IMR-90 (cell line): Measurements from ENCODE around the gene ANO9. TPM values are rescaled to one million over a fixed set of nuclear protein-coding genes. Genes with fewer than 3 reads are reported as not detected.

ENCODE experiments used
- ATAC-seq: fragments of 200-7000 bp; cut with Tn5 transposase; 2 replicates; pipeline ENCODE4 v1.9.1; 2020; ENCODE audit warnings: low read depth, mild to moderate bottlenecking, moderate library complexity
- BruUV-seq: library from RNA; stranded (reverse); fragments of 400-500 nt; replicated peaks from 2 replicates; lab custom pipeline; 2021; lab: Mats Ljungman, UMichigan
- CTCF ChIA-PET: fragments of 300-600 bp; formaldehyde crosslinking; extraction: SDS; loops from one replicate; lab custom pipeline; 2021; ENCODE audit warnings: antibody characterized with exemption; lab: Yijun Ruan, JAX
- POLR2A ChIA-PET: fragments of 300-600 bp; sonication (Branson Sonifier 250); formaldehyde crosslinking; loops from one replicate; lab custom pipeline; 2022; ENCODE audit warnings: antibody characterized with exemption; ENCODE audit not compliant: unreplicated experiment; lab: Charles Lee
- DNase-seq: peaks from one replicate; pipeline ENCODE4 v3.0.0; 2013
- H2AFZ ChIP-seq: replicated peaks from 2 replicates; pipeline ENCODE3; 2013; ENCODE audit warnings: low read length, mild to moderate bottlenecking; ENCODE audit not compliant: poor library complexity
- H2AK5ac ChIP-seq: 2 replicates; pipeline ENCODE4 v1.6.1; 2013; ENCODE audit warnings: low read depth, low read length, inconsistent platforms
- H2AK9ac ChIP-seq: replicated peaks from 2 replicates; pipeline ENCODE3; 2013; ENCODE audit warnings: mild to moderate bottlenecking, low read depth, low read length, moderate library complexity; ENCODE audit not compliant: poor library complexity
- H2BK120ac ChIP-seq: 2 replicates; pipeline ENCODE4 v1.6.1; 2013; ENCODE audit warnings: low read depth, low read length, inconsistent platforms
- H2BK15ac ChIP-seq: 3 replicates; pipeline ENCODE4 v1.6.1; 2013; ENCODE audit warnings: low read depth, low read length, inconsistent platforms
- H2BK20ac ChIP-seq: 2 replicates; pipeline ENCODE4 v1.6.1; 2013; ENCODE audit warnings: low read depth, mild to moderate bottlenecking, inconsistent platforms, low read length, moderate library complexity
- H2BK5ac ChIP-seq: 2 replicates; pipeline ENCODE4 v1.6.1; 2013; ENCODE audit warnings: mild to moderate bottlenecking, low read depth, low read length, inconsistent platforms; ENCODE audit not compliant: poor library complexity, severe bottlenecking
- H3K14ac ChIP-seq: replicated peaks from 2 replicates; pipeline ENCODE4 v1.6.1; 2013; ENCODE audit warnings: low read depth, low read length, inconsistent platforms
- H3K18ac ChIP-seq: 2 replicates; pipeline ENCODE4 v1.6.1; 2013; ENCODE audit warnings: low read depth, low read length, control low read depth
- H3K23ac ChIP-seq: 2 replicates; pipeline ENCODE4 v1.6.1; 2013; ENCODE audit warnings: low read depth, low read length, inconsistent platforms
- H3K27ac ChIP-seq: 2 replicates; pipeline ENCODE4 v1.5.1; 2013; ENCODE audit warnings: mild to moderate bottlenecking, control low read depth, low read length; ENCODE audit not compliant: insufficient read depth
- H3K27me3 ChIP-seq: 2 replicates; pipeline ENCODE4 v1.6.1; 2013; ENCODE audit warnings: low read length; ENCODE audit not compliant: control insufficient read depth, insufficient read depth
- H3K36me3 ChIP-seq: 2 replicates; pipeline ENCODE4 v1.6.1; 2013; ENCODE audit warnings: low read length, mixed read lengths; ENCODE audit not compliant: control insufficient read depth, insufficient read depth
- H3K4ac ChIP-seq: 2 replicates; pipeline ENCODE4 v1.6.1; 2013; ENCODE audit warnings: low read depth, low read length, inconsistent platforms
- H3K4me1 ChIP-seq: 2 replicates; pipeline ENCODE4 v1.6.1; 2013; ENCODE audit warnings: low read length, mixed read lengths; ENCODE audit not compliant: control insufficient read depth, insufficient read depth
- H3K4me2 ChIP-seq: 2 replicates; pipeline ENCODE4 v1.6.1; 2013; ENCODE audit warnings: low read depth, mild to moderate bottlenecking, control low read depth, low read length, moderate library complexity
- H3K4me3 ChIP-seq: 2 replicates; pipeline ENCODE4 v1.5.1; 2013; ENCODE audit warnings: low read depth, mild to moderate bottlenecking, control low read depth, low read length, moderate library complexity; ENCODE audit not compliant: insufficient read depth
- H3K56ac ChIP-seq: 2 replicates; pipeline ENCODE4 v1.6.1; 2013; ENCODE audit warnings: low read length, inconsistent platforms; ENCODE audit not compliant: insufficient read depth; ENCODE audit errors: extremely low read depth
- H3K79me1 ChIP-seq, 2 experiments: 2 replicates each; pipeline ENCODE4 v1.6.1; 2013; ENCODE audit warnings: low read length in 2 of 2, inconsistent platforms in 1 of 2, low read depth in 1 of 2
- H3K9ac ChIP-seq: 2 replicates; pipeline ENCODE4 v1.6.1; 2013; ENCODE audit warnings: low read depth, low read length, control low read depth
- H3K9me1 ChIP-seq: 2 replicates; pipeline ENCODE4 v1.6.1; 2013; ENCODE audit warnings: low read length, inconsistent platforms; ENCODE audit not compliant: insufficient read depth
- H3K9me3 ChIP-seq: 2 replicates; pipeline ENCODE4 v1.6.1; 2013; ENCODE audit warnings: low read length; ENCODE audit not compliant: control insufficient read depth, insufficient read depth
- H4K20me1 ChIP-seq: 2 replicates; pipeline ENCODE4 v1.6.1; 2013; ENCODE audit warnings: low read length, inconsistent platforms; ENCODE audit not compliant: insufficient read depth
- H4K5ac ChIP-seq: 2 replicates; pipeline ENCODE4 v1.6.1; 2013; ENCODE audit warnings: mild to moderate bottlenecking, low read depth, low read length, control low read depth
- H4K8ac ChIP-seq, 2 experiments: 2 replicates each; pipeline ENCODE4 v1.6.1; 2013; ENCODE audit warnings: low read depth in 2 of 2, low read length in 2 of 2, control low read depth in 1 of 2, inconsistent platforms in 1 of 2
- H4K91ac ChIP-seq: 2 replicates; pipeline ENCODE4 v1.6.1; 2013; ENCODE audit warnings: low read depth, low read length, inconsistent platforms; ENCODE audit not compliant: insufficient read depth
- BHLHE40 ChIP-seq: fragments of 150-350 bp; IDR thresholded peaks from 2 replicates; pipeline ENCODE4 v1.6.1; 2016; ENCODE audit warnings: mild to moderate bottlenecking, low read depth, low read length
- CEBPB ChIP-seq: IDR thresholded peaks from 2 replicates; pipeline ENCODE4 v1.6.1; 2012; ENCODE audit warnings: low read depth, low read length, improper control_type of control experiment
- CHD1 ChIP-seq: IDR thresholded peaks from 2 replicates; pipeline ENCODE4 v1.6.1; 2012; ENCODE audit warnings: low read depth, low read length, improper control_type of control experiment
- FOS ChIP-seq: fragments of 150-350 bp; IDR thresholded peaks from 2 replicates; pipeline ENCODE4 v1.6.1; 2016; ENCODE audit warnings: low read depth, low read length
- MAFK ChIP-seq: IDR thresholded peaks from 2 replicates; pipeline ENCODE4 v1.6.1; 2012; ENCODE audit warnings: low read depth, low read length, improper control_type of control experiment
- MAZ ChIP-seq: IDR thresholded peaks from 2 replicates; pipeline ENCODE4 v1.6.1; 2012; ENCODE audit warnings: low read depth, mild to moderate bottlenecking, low read length, improper control_type of control experiment, moderate library complexity, borderline replicate concordance
- MXI1 ChIP-seq: IDR thresholded peaks from 2 replicates; pipeline ENCODE4 v1.6.1; 2012; ENCODE audit warnings: low read depth, mild to moderate bottlenecking, low read length, moderate library complexity, borderline replicate concordance
- NFE2L2 ChIP-seq: fragments of 150-350 bp; IDR thresholded peaks from 2 replicates; pipeline ENCODE4 v1.6.1; 2016; ENCODE audit warnings: low read depth, mild to moderate bottlenecking, low read length
- POLR2A ChIP-seq: IDR thresholded peaks from 2 replicates; pipeline ENCODE4 v1.6.1; 2012; ENCODE audit warnings: mild to moderate bottlenecking, low read depth, low read length
- RAD21 ChIP-seq: IDR thresholded peaks from 2 replicates; pipeline ENCODE4 v1.6.1; 2012; ENCODE audit warnings: low read length, improper control_type of control experiment
- RCOR1 ChIP-seq: IDR thresholded peaks from 2 replicates; pipeline ENCODE4 v1.6.1; 2012; ENCODE audit warnings: mild to moderate bottlenecking, low read length, improper control_type of control experiment; ENCODE audit not compliant: insufficient replicate concordance
- RFX5 ChIP-seq: IDR thresholded peaks from 2 replicates; pipeline ENCODE4 v1.8.0; 2012; ENCODE audit warnings: low read depth, mild to moderate bottlenecking, low read length, moderate library complexity
- SMC3 ChIP-seq: fragments of 150-350 bp; IDR thresholded peaks from 2 replicates; pipeline ENCODE4 v1.6.1; 2016; ENCODE audit warnings: low read depth, mild to moderate bottlenecking, antibody characterized with exemption, low read length, moderate library complexity
- WGBS, 2 experiments: methylation state at CpG; one replicate each; pipeline versions ENCODE4 v1.1.5 to v1.1.7; 2013; ENCODE audit warnings: missing lambda C conversion rate in 2 of 2; ENCODE audit not compliant: insufficient read length in 1 of 2; ENCODE audit errors: extremely low coverage in 2 of 2; 5-methylcytosine and 5-hydroxymethylcytosine counted together
- dilution Hi-C: fragments of 300-500 bp; cut with HindIII; formaldehyde crosslinking; loops from one replicate; pipeline ENCODE4 v1.14.3; 2018; ENCODE audit warnings: low sequenced_read_pairs; ENCODE audit not compliant: unreplicated experiment
- in situ Hi-C: fragments of 300-500 bp; cut with MboI; formaldehyde crosslinking; loops from 3 replicates; pipeline ENCODE4 v1.14.3; 2019; ENCODE audit warnings: low sequenced_read_pairs, inconsistent platforms, mixed read lengths
- intact Hi-C: fragments of 100-400 bp; cut with micrococcal nuclease; formaldehyde crosslinking; loops from 2 replicates; pipeline ENCODE4 v1.10.0; 2022
- polyA plus RNA-seq, 3 experiments: library from polyadenylated mRNA; depleted of rRNA; stranded (reverse); fragments of >200 nt; gene quantifications; 2 replicates each; pipeline ENCODE4 v1.2.3, GENCODE V29; 2012; ENCODE audit warnings: low replicate concordance in 1 of 3
- total RNA-seq: library from RNA; depleted of rRNA; stranded (reverse); fragments of >200 nt; gene quantifications from 2 replicates; pipeline ENCODE4 v1.2.3, GENCODE V29; 2012
- TF ChIP-seq, protein P1 (sequence below): conservative IDR thresholded peaks from 2 replicates; pipeline ENCODE4 v1.5.1; 2012; ENCODE audit warnings: mild to moderate bottlenecking, low read depth, low read length, improper control_type of control experiment
- TF ChIP-seq, protein P2 (sequence below): fragments of 150-350 bp; IDR thresholded peaks from 2 replicates; pipeline ENCODE4 v1.6.1; 2016; ENCODE audit warnings: low read depth, mild to moderate bottlenecking, low read length, moderate library complexity, borderline replicate concordance
- TF ChIP-seq, protein P3 (sequence below): fragments of 150-350 bp; IDR thresholded peaks from 2 replicates; pipeline ENCODE4 v1.6.1; 2017; ENCODE audit warnings: mild to moderate bottlenecking, antibody characterized with exemption, low read length, low read depth

Gene ANO9
- total and polyA plus RNA-seq, 2 of the 4 experiments (the other 2 are of a cell fraction), result not detected

GRCh38 chr11:472816-473215 is 31.0 kb upstream of the ANO9 start:
- CTCF ChIA-PET, result no interaction called here

More at GRCh38 chr11:472816-473215, 31.0 kb upstream of the ANO9 start:
- Histone ChIP-seq H2AK9ac (no peak overlapping the region), H2BK5ac (no peak overlapping the region), H3K79me1 (peaks cover 18 to 75% of the 10 kb centered on the region in 2 experiments), H3K56ac (no peak overlapping the region), H4K91ac (no peak overlapping the region), H3K27me3 (no peaks in the 10 kb centered on the region), H2AK5ac (no peak overlapping the region), H3K9me1 (peaks cover 21% of the 10 kb centered on the region), H2BK15ac (no peak overlapping the region), H3K14ac (no peak overlapping the region), H3K9ac (no peak overlapping the region), H4K8ac (no peak overlapping the region), H3K4ac (no peak overlapping the region), H3K4me3 (no peak overlapping the region), H3K9me3 (no peaks in the 10 kb centered on the region), H2AFZ (no peak overlapping the region), H3K4me1 (peaks cover 17% of the 10 kb centered on the region), H3K4me2 (no peak overlapping the region), H2BK20ac (no peak overlapping the region), H3K36me3 (peaks cover 5% of the 10 kb centered on the region; the same call in 1 of the 2 replicates), H2BK120ac (no peak overlapping the region), H3K18ac (no peak overlapping the region), H4K5ac (no peak overlapping the region), H4K20me1 (peaks cover 8% of the 10 kb centered on the region; the same call in 1 of the 2 replicates), H3K27ac (no peak overlapping the region), H3K23ac (no peak overlapping the region)
- in situ Hi-C loops (no loop called here), dilution Hi-C loops (no loop called here), intact Hi-C loops (no loop called here)
- WGBS, 2 experiments, result 92% methylated on average over 28 of the region's 28 CpGs; no CpG with 5 or more reads in 1 of the 2 experiments
- no peak for ATAC-seq
- no peak for DNase-seq
- TF ChIP-seq NFE2L2 (no peak), CHD1 (no peak), POLR2A (no peak), RFX5 (no peak), RCOR1 (no peak), MXI1 (no peak), SMC3 (no peak), FOS (no peak), BHLHE40 (no peak), MAFK (no peak), RAD21 (no peak), MAZ (no peak), CEBPB (no peak)
- TF ChIP-seq, protein P1, sequence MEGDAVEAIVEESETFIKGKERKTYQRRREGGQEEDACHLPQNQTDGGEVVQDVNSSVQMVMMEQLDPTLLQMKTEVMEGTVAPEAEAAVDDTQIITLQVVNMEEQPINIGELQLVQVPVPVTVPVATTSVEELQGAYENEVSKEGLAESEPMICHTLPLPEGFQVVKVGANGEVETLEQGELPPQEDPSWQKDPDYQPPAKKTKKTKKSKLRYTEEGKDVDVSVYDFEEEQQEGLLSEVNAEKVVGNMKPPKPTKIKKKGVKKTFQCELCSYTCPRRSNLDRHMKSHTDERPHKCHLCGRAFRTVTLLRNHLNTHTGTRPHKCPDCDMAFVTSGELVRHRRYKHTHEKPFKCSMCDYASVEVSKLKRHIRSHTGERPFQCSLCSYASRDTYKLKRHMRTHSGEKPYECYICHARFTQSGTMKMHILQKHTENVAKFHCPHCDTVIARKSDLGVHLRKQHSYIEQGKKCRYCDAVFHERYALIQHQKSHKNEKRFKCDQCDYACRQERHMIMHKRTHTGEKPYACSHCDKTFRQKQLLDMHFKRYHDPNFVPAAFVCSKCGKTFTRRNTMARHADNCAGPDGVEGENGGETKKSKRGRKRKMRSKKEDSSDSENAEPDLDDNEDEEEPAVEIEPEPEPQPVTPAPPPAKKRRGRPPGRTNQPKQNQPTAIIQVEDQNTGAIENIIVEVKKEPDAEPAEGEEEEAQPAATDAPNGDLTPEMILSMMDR, result no peak
- TF ChIP-seq, protein P2, sequence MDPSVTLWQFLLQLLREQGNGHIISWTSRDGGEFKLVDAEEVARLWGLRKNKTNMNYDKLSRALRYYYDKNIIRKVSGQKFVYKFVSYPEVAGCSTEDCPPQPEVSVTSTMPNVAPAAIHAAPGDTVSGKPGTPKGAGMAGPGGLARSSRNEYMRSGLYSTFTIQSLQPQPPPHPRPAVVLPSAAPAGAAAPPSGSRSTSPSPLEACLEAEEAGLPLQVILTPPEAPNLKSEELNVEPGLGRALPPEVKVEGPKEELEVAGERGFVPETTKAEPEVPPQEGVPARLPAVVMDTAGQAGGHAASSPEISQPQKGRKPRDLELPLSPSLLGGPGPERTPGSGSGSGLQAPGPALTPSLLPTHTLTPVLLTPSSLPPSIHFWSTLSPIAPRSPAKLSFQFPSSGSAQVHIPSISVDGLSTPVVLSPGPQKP, result no peak
- TF ChIP-seq, protein P3, sequence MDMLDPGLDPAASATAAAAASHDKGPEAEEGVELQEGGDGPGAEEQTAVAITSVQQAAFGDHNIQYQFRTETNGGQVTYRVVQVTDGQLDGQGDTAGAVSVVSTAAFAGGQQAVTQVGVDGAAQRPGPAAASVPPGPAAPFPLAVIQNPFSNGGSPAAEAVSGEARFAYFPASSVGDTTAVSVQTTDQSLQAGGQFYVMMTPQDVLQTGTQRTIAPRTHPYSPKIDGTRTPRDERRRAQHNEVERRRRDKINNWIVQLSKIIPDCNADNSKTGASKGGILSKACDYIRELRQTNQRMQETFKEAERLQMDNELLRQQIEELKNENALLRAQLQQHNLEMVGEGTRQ, result no peak
- POLR2A ChIA-PET, result no interaction called here
- BruUV-seq, result no TSS peak
